Adrenal gland (tissue), 12 donors: Measurements from ENCODE around the gene CCK. TPM values are rescaled to one million over a fixed set of nuclear protein-coding genes. Genes with fewer than 3 reads are reported as not detected.
"Not testable (repeated sequence)": the region's sequence is repeated elsewhere in the genome, so short reads cannot be mapped to it uniquely, and the experiment has no call there.

Experiments used
- DNase-seq, 7 donors: peaks; one replicate each; pipeline ENCODE4 v3.0.0-alpha.2; 2019 to 2020
- H3K27ac ChIP-seq, 5 donors: fragments of 200-600 bp; sonication (generic) in 4 of 5; 1 replicate in 3 of 5; 2 replicates in 2 of 5; pipeline versions ENCODE4 v1.5.1 to v1.8.0; 2016 to 2020; ENCODE audit warnings: mild to moderate bottlenecking in 1 of 5
- H3K27me3 ChIP-seq: fragments of 200-600 bp; 2 replicates; pipeline ENCODE4 v1.8.0; 2021
- H3K36me3 ChIP-seq, 2 donors: fragments of 200-600 bp; replicated peaks in 1 of 2; 1 replicate in 1 of 2; 2 replicates in 1 of 2; pipeline versions ENCODE4 v1.5.1 to v1.8.0; 2018 to 2022
- H3K4me1 ChIP-seq, 2 donors: fragments of 200-600 bp; replicated peaks in 1 of 2; 1 replicate in 1 of 2; 2 replicates in 1 of 2; pipeline versions ENCODE4 v1.5.1 to v1.8.0; 2018 to 2021
- H3K4me3 ChIP-seq, 4 donors: fragments of 200-600 bp; sonication (generic) in 3 of 4; one replicate each; pipeline ENCODE4 v1.5.1; 2016 to 2018
- H3K9me3 ChIP-seq, 3 donors: fragments of 200-600 bp; sonication (generic) in 1 of 3; replicated peaks in 1 of 3; 1 replicate in 2 of 3; 2 replicates in 1 of 3; pipeline versions ENCODE4 v1.5.1 to v1.8.0; 2016 to 2021
- POLR2A ChIP-seq, 2 donors: fragments of 450-650 bp; IDR thresholded peaks; one replicate each; pipeline ENCODE4 v1.6.1; 2017; ENCODE audit warnings: antibody characterized with exemption in 2 of 2, mild to moderate bottlenecking in 2 of 2, moderate library complexity in 1 of 2
- WGBS, 4 donors: extraction: QIAGEN DNeasy Blood & Tissue Kit in 2 of 4; methylation state at CpG; one replicate each; pipeline versions ENCODE4 v1.1.5 to v1.1.7; 2013 to 2017; 5-methylcytosine and 5-hydroxymethylcytosine counted together
- intact Hi-C, 2 donors: fragments of 100-400 bp; cut with DNase I; formaldehyde crosslinking; loops; one replicate each; pipeline versions ENCODE4 v1.14.1 to v1.15.0; 2022 to 2023
- polyA plus RNA-seq, 3 donors: library from polyadenylated mRNA; stranded (reverse); fragments of 200-250 nt in 2 of 3; fragments of 350-450 nt in 1 of 3; fragmentation: Illumina TruSeq in 1 of 3; extraction: RNeasy Lipid Tissue Mini Kit (QIAGEN cat#74804) in 1 of 3; gene quantifications; one replicate each; pipeline ENCODE4 v1.2.3, GENCODE V29; 2013 to 2014
- total RNA-seq, 9 donors: library from RNA; depleted of rRNA in 4 of 9; stranded (reverse); fragments of >200 nt in 4 of 9; fragments of 120-200 nt in 1 of 9; fragmentation: NEBNext Ultra II Directional in 1 of 9; extraction: Animal tissue kit (Norgen Biotek cat#: 25700) in 1 of 9; gene quantifications; one replicate each; pipeline versions ENCODE4 v1.1.0 to v1.2.4, GENCODE V29; 2013 to 2023
- TF ChIP-seq, protein P1 (sequence below), 6 experiments: fragments of 450-650 bp in 4 of 6; fragments of 200-600 bp in 2 of 6; sonication (generic) in 1 of 6; IDR thresholded peaks; 1 replicate in 5 of 6; 2 replicates in 1 of 6; pipeline versions ENCODE4 v1.5.1 to v1.8.0; 2016 to 2021; ENCODE audit warnings: antibody characterized with exemption in 6 of 6, mild to moderate bottlenecking in 2 of 6, moderate library complexity in 1 of 6
- donor health status: healthy with polysubstance abuse.
- donor health status: Bipolar disorder and iron deficiency.
- donor health status: DM: yes; HTN: yes; CAD: no.
- donor health status: DM: no; HTN: no; CAD: no.
- donor health status: DM: no; HTN: no; CAD: no.
- donor health status: DM: yes; HTN: yes; CAD: no.

The CCK gene
- total and polyA plus RNA-seq, 12 donors, result 0.13 to 5.5 (median 0.59) TPM; not detected in 4

DNA sequence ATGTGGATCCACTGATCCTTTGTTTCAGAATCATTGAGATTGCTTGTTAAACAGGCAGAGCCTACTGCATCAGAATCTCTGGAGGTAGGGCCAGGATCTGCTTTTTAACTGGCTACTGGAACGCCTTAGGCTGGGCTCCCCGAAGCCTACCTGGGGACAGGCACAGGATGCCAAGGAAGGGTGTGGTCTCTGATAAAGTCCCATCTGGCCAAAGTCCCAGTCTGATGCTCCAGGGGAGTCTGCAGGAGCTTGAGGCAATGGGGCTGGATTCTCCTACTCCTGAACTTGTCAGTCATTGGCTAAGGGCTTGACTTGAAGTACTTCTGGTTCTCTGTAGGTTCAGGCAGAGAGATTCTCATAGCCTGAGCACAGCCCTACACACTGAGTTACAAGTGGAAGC lies 22.4 kb upstream of the CCK start:
- no peak for DNase-seq
- 72 to 89% (median 88%) methylated on average over 2 of the region's 2 CpGs for WGBS, 4 donors
- intact Hi-C loops, result no loop called here

DNA sequence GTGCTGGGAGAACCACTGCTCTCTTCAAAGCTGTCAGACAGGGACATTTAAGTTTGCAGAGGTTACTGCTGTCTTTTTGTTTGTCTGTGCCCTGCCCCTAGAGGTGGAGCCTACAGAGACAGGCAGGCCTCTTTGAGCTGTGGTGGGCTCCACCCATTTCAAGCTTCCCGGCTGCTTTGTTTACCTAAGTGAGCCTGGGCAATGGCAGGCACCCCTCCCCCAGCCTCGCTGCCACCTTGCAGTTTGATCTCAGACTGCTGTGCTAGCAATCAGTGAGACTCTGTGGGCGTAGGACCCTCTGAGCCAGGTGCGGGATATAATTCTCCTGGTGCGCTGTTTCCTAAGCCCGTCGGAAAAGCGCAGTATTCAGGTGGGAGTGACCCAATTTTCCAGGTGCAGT lies 21.4 kb upstream of the CCK start:
- WGBS, 4 donors, result 50 to 93% (median 85%) methylated on average over 2 to 8 of the region's 8 CpGs

More for the DNA sequence above, 22.4 kb upstream of the CCK start:
- Histone ChIP-seq H3K27me3 (no peaks in the 10 kb centered on the region), H3K9me3 (no peaks in the 10 kb centered on the region), H3K4me3 (no peak overlapping the region), H3K36me3 (no peaks in the 10 kb centered on the region), H3K4me1 (no peaks in the 10 kb centered on the region), H3K27ac (no peak overlapping the region)
- TF ChIP-seq, protein P1, sequence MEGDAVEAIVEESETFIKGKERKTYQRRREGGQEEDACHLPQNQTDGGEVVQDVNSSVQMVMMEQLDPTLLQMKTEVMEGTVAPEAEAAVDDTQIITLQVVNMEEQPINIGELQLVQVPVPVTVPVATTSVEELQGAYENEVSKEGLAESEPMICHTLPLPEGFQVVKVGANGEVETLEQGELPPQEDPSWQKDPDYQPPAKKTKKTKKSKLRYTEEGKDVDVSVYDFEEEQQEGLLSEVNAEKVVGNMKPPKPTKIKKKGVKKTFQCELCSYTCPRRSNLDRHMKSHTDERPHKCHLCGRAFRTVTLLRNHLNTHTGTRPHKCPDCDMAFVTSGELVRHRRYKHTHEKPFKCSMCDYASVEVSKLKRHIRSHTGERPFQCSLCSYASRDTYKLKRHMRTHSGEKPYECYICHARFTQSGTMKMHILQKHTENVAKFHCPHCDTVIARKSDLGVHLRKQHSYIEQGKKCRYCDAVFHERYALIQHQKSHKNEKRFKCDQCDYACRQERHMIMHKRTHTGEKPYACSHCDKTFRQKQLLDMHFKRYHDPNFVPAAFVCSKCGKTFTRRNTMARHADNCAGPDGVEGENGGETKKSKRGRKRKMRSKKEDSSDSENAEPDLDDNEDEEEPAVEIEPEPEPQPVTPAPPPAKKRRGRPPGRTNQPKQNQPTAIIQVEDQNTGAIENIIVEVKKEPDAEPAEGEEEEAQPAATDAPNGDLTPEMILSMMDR (IDR thresholded peaks at IDR 0.05), result no peak
- TF ChIP-seq POLR2A (IDR thresholded peaks at IDR 0.05), result no peak

GRCh38 chr3:42277676-42278075 lies 11.7 kb upstream of the CCK start:
- H3K27ac ChIP-seq, result no peak overlapping the region

More for the DNA sequence above, 21.4 kb upstream of the CCK start:
- DNase-seq, H3K27me3 ChIP-seq, H3K9me3 ChIP-seq, H3K36me3 ChIP-seq, H3K27ac ChIP-seq, H3K4me1 ChIP-seq, H3K4me3 ChIP-seq, intact Hi-C loops: not testable (repeated sequence)

GRCh38 chr3:42276141-42277132 lies 10.5 kb upstream of the CCK start:
- WGBS, 4 donors, result 76 to 87% (median 82%) methylated on average over 3 of the region's 3 CpGs
- H3K4me3 ChIP-seq, result no peak overlapping the region
- H3K4me1 ChIP-seq, result no peaks in the 10 kb centered on the region
- no peaks in the 10 kb centered on the region for H3K36me3 ChIP-seq
- no peak for DNase-seq
- TF ChIP-seq, protein P1 (IDR thresholded peaks at IDR 0.05), result no peak
- intact Hi-C loops, result no loop called here
- H3K27me3 ChIP-seq, result no peaks in the 10 kb centered on the region
- H3K9me3 ChIP-seq, result no peaks in the 10 kb centered on the region
- no peak overlapping the region for H3K27ac ChIP-seq

More at GRCh38 chr3:42277676-42278075, 11.7 kb upstream of the CCK start:
- Histone ChIP-seq H3K36me3 (no peaks in the 10 kb centered on the region), H3K27me3 (no peaks in the 10 kb centered on the region), H3K4me3 (no peak overlapping the region), H3K4me1 (no peaks in the 10 kb centered on the region), H3K9me3 (no peaks in the 10 kb centered on the region)
- peak in 1 of 7 donors; percentile 69 for DNase-seq
- 57 to 71% (median 64%) methylated on average over 6 of the region's 6 CpGs for WGBS, 4 donors
- TF ChIP-seq, protein P1 (IDR thresholded peaks at IDR 0.05), result no peak
- no peak for TF ChIP-seq POLR2A (IDR thresholded peaks at IDR 0.05)
- intact Hi-C loops, result no loop called here
